ENCODE data around the gene BCAS4.
"Not testable (repeated sequence)": the region's sequence is repeated elsewhere in the genome, so short reads cannot be mapped to it uniquely, and the experiment has no call there.

BCAS4 gene

DNA sequence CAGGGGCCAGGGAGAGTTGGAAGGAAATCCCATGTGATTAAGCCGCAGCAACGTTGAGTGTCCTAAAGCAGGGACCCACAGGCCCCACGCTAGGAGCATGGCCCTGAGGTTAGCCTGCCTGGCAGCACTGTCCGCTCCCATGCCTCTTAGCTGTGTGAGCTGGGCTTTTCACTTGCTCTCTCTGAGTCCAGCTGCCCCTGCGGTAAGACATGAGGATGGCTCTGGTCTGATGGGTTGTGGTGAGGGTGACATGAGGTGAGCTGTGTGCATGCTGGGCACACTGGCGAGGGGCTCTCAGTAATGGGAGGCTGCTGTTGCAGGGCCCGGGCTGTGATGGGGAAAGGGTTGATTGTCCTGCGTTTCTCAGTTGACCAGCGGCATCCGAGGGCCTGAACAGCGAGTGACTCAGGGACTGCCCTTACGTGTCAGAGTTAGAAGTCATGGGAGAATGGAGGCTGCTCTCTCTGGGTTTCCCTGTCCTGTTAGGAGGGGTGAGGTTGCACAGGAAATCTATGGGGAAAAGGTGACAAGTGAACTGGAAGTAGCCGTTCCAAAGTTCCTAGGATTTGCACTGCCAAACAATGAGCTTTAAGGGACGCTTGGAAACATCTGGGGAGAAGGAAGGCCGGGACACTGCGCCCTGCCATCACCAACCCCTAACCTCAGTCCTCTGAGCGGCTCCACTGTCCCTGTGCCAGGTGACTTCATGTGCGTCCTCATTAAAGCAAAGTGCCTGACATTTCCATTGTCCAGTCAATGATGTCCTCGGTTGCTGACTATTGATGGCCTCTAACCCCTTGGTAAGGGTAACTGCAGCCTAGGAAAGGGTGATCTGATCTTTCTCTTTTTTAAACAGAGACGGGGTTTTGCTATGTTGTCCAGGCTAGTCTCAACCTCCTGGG is 85.0 kb downstream of the BCAS4 start:
- DNase-seq, result no peak

DNA sequence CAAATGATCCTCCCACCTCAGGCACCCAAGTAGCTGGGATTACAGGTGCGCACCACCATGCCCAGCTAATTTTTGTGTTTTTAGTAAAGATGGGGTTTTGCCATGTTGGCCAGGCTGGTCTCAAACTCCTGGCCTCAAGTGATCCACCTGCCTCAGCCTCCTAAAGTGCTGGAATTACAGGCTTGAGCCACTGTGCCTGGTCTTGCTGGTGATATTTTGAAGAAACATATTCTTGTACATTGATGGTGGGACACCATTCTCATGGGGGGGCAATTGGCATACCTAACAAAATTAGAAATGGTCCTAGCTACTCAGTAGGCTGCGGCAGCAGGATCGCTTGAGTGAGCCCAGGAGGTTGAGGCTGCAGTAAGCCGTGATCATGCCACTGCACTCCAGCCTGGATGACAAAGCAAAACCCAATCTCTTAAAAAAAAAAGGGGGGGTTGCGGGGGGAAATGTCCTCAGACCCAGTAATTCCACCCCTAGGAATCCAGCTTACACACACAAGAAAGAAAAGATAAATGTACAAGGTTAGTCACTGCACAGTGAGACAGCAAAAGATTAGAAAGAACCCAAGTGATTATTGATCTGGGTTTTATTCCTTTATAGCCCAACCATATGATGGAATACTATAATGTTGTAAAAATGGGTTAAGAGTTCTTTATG is 87.0 kb downstream of the BCAS4 start:
- DNase-seq, result not testable (repeated sequence)

DNA sequence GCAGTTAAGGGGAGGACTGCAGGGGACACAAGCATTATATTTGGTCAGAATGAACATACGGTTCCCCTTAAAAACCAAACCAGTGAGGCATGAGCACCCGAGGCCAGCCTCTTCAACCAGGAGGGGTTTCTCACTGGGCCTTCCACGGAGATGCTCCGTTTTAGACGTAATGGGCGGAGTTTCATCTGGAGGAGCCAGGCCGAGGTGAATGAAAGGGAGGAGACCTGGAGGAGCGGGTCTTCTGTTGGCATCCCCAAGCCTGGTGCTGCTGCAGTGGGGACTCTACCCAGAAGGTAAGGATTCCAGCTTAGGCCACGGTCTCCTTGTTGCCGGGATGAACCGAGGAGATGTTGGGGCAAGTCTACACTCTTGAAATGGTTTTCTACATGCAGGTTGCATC is 89.0 kb downstream of the BCAS4 start:
- no peak for DNase-seq

DNA sequence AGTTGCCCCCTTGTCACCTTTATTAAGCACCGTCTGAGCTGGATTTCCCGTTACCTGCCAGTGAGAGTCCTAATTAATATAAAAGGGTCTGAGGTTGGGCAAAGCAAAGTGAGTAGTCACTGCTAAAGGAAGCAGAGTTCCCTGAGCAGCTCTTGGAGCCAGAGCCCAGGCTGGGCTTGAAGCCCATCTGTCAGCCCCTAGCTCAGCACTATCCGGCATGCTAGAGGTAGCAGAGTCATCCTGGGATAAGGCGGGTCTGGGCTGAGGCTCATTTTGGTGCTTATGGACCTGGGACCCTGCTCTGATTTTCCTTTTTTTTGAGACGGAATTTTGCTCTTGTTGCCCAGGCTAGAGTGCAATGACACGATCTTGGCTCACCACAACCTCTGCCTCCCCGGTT is 90.2 kb downstream of the BCAS4 start:
- DNase-seq, result no peak

DNA sequence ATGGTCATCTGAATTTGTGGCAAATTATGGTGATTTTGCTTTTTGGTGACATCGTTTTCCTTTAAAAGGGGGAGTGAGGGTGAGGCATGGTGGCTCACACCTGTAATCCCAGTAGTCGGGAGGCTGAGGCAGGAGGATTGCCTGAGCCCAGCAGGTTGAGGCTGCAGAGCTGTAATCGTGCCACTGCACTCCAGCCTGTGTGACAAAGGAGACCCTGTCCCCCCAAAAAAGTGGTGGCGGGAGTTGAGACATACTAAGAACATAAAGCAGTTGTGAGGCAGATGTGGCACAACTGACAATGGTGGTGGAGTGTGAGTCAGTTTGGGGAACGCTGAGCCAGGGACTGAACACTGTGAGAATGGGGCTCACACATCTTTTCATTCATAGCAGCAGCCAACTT is 90.9 kb downstream of the BCAS4 start:
- DNase-seq, result no peak

DNA sequence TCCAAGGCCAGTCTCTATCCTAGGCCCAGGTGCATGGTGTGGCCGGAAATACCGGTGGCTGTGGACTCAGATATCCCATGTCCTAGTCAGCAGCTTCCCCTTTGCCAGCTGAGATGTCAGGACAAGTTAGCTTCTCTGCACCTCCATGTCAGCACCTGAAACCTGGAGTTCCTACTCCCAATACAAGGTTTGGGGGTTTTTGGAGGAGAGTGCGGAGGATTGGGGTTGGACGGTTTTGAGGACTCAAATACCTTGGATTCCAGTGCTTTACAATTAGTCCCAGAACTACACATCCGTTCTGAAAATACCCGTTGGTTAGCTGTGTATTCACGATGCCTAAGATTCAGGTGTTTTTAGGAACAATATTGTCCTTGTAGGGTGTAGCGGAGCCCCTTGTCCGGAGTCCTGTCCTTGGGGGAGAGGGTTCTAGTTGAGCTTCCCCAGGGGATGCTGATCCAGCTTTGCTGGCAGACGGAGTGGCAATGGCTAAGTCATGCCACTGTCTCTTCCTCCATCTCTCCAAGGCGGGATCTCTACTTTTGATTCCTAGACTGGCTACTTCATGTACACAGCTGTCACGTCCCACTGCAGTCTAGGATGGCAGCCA is 91.4 kb downstream of the BCAS4 start:
- DNase-seq, result no peak

DNA sequence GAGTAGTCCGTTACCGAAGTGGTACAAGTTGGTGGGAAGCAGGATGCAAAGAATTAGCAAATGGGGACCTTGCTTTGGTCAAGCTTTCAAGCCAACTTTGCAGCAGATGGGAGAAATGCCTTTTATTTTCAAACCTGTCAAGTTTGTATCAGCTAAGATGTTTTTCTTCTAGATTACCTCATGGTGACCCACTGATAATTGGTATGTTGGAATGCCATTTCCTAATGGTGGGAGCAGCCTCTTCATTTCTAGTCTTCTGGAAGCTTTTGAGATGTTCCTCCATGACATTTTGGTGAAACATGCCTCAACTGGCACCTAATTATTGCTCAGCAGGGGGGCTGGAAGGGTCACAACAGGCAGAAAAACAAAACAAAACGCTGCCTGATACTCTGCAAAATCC is 92.7 kb downstream of the BCAS4 start:
- DNase-seq, result no peak

DNA sequence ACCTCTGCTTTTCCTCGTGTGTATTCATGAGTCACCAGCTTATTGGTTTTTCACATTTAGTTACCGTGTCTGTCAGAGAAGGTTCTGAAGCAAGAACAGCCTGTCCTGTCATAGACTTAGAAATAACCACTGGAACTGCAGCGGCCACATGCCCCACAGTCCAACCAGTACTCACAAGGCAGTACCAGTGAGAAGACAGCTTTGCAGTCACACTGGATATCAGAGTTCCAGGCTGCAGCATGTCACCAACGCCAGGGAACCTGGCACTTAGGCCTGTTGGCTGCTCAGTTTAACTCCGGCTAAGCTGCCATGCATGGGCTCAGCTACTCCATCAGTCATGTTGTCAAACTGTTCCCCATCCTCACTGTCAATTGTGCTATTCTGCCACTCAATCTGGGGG is 96.3 kb downstream of the BCAS4 start:
- DNase-seq, result no peak

DNA sequence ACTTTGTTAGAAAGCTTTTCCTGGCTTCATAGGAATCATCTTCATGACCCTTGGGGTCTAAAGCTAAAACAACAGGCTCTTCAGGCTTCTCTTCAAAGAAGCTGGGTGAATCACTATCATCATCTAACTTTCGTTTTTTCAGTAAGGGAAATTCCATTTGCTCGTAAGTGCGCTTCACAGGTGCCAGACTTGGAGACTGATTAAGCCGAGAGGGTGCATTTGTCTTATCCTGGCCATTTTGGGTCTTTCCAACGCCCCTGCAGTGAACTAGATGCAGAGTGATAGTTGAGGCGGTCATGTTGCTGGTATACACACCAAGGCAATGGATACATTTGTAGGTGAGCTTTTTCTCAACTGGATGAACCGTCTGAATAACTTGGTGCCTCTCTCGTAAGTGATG is 97.5 kb downstream of the BCAS4 start:
- DNase-seq, result no peak

DNA sequence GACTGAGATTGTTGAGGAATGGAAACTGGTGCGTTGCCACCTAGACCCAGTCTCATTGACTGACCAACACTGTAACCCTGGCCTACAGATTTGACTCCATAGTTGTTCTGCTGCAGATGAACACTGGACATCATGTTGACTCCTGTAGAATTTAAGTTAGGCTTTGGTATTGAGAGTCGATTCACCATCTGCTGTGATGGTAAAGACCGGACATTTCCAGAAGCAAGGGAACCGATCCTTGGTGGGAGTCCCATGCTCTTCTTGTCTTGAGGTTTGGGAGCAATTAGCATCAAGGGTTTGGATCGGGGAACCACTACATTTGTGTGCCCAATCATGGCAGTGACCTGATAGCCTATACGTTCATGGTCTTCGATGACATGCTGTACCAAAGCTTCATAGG is 98.8 kb downstream of the BCAS4 start:
- DNase-seq, result no peak

DNA sequence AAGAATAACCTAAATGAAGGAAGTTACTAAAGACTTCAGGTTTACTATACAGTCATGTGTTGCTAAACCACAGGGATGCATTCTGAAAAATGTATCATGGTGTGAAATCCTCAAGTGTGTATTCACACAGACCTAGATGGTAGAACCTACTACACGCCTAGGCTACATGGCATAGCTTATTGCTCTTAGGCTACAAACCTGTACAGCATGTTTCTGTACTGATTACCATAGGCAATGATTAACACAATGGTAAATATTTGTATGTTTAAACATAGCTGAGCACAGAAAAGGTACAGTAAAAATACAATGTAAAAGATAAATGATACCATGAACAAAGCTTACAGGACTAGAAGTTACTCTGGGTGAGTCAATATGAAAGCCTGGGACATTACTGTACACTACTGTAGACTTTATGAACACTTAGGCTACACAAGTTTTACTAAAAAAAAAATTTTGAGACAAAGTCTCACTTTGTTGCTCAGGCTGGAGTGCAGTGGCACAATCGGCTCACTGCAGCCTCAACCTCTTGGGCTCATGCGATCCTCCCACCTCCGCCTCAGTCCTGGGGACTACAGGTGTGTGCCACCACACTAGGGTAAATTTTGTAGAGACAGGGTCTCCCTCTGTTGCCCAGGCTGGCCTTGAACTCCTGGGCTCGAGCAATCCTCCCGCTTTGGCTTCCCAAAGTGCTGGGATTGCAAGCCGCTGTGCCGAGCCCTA is 100.4 kb downstream of the BCAS4 start:
- no peak for DNase-seq

DNA sequence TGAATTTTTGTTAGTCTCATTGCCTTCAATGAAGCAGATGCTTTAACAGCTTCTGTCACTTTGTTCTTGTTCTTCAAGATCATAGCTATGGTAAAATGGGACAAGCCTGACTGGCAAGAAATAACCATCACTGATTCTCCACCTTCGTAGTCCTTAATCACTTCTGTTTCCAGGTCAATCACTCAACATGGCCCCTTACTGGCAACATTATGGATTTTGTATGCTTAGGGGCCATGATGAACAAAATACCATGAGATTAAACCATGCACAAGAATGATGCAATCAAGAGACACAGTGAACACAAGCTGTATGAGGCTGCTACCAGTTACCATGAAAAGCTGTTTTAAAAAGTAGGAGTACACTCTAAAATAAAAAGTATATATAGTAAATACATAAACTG is 103.6 kb downstream of the BCAS4 start:
- DNase-seq, result no peak

DNA sequence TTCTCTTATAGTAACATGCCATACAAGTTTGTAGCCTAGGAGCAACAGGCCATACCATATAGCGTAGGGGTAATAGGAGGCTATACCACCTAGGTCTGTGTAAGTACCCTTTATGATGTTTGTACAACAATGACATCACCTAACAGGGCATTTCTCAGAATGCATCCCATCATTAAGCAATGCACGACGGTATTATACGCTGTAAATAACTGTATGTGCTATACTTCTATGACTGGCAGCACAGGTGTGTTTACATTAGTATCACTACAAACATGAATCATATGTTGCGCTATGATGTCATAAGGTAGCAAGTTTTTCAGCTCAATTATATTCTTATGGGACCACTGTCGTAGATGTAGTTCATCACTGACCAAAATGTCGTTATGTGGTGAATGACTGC is 105.4 kb downstream of the BCAS4 start:
- DNase-seq, result no peak

DNA sequence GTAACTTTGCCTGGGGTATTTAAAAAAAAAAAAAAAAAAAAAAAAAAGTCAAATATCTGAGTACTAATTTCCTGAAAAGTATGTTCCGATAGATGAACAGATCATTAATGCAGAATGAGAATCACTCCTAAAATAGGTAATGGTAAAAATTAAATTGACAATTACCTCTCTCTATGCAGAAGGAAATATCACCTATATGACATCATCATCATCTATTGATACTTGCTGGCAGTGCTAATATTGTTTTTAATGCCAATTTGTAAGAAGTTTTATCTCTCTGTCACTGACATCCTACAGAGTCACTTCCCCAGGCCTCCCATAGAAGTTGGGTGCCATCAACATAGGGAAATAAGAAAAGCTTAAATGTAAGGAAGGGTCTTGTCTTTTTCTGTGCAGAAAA is 106.4 kb downstream of the BCAS4 start:
- no peak for DNase-seq

DNA sequence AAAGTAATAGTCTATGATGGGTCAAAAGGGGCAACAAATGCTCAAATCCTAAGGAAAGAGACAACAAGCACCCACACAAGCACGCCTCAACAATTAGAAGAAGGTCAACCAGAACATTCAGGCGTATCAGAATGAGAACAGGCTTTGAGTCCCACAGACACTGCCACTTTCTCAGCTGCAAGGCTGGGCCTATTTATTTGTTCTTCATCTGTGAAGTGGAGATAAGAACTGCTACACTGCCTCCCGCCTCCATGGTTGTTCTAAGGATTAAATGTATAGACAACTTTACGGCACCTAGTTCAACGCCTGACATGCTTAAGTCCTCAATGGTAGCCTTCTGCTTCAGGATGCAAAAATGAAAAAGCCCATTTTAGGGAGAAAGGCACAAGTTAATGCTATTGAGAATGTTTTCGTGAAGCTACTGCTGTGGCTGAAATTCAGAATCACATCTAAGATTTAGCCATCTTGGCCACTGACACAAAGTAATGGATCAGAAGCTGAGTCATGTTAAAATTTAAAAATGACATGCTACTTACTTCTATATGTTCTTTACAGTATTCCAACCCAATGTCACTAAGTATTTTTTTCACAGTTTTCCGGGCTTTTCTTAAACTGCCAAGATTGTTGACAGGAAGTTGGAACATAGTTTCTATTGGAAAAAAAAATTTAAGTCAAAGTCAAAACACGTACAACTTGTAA is 108.6 kb downstream of the BCAS4 start:
- DNase-seq, result no peak

DNA sequence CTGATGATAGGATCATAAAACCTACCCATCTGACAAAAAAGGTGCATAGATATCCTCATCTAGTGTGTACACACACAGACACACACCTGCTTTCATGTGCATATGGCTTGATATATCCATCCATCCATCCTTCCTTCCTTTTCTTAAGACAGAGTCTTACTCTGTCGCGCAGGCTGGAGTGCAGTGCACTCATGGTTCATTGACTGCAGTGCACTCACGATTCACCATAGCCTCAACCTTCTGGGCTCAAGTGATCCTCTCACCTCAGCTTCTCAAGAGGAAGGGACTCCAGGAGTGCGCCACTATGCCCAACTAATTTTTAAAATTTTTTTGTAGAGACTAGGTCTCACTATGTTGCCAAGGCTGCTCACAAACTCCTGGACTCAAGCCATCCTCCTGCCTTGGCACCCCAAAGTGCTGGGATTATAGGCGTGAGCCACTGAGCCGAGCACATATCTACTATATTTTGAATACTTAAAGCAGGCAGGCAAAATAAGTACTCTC is 109.3 kb downstream of the BCAS4 start:
- no peak for DNase-seq

DNA sequence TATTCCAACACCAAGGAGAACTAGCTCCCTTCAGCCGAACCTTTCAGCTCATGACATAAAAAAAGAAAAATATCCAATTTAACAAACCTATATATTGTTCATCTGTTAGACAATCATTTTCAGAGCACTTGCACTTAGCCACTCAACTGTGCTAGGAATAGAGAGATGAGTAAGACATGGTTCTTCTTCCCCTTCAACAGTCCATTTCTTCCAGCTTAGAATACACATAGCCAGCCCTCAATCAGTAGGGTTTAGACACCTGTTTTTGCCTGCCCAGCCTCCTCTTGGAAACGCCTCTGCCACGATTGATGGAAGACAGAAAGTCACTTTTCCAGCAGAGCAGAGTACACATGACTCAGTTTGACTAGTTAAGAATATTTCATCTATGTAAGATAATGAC is 114.6 kb downstream of the BCAS4 start:
- DNase-seq, result no peak

DNA sequence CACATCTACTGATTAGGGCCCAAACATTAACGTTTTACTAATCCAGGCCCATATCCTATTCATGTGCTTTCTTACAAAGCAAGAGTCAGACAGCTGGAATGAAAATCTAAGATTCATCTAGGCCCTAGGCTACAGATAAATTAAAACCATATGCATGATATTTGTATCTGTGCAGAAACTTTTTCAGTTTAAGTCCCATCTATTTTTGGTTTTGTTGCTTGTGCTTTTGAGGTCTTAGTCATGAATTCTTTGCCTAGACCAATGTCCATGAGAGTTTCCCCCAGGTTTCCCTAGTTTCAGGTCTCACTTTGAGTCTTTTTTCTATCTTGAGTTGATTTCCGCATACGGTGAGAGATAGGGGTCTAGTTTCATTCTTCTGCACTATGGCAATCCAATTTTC is 116.2 kb downstream of the BCAS4 start:
- no peak for DNase-seq

DNA sequence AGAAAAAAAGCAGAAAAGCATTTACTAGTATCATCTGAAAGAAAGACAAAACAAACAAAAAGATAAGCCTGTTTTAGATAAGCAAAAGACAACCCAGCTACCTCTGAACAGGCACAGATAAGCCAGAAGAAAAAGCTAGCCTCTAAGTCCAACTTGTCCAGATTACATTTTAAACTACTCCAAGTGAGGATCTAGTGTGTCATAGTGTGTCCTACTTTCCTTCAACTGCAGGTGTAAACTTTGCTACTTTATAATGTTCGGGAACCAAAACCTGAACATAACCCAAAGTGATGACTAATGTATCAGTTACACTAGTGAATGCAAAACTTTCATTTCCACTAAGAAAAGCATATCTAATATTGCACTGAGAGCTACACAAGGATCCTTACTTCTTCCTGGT is 116.9 kb downstream of the BCAS4 start:
- DNase-seq, result no peak

DNA sequence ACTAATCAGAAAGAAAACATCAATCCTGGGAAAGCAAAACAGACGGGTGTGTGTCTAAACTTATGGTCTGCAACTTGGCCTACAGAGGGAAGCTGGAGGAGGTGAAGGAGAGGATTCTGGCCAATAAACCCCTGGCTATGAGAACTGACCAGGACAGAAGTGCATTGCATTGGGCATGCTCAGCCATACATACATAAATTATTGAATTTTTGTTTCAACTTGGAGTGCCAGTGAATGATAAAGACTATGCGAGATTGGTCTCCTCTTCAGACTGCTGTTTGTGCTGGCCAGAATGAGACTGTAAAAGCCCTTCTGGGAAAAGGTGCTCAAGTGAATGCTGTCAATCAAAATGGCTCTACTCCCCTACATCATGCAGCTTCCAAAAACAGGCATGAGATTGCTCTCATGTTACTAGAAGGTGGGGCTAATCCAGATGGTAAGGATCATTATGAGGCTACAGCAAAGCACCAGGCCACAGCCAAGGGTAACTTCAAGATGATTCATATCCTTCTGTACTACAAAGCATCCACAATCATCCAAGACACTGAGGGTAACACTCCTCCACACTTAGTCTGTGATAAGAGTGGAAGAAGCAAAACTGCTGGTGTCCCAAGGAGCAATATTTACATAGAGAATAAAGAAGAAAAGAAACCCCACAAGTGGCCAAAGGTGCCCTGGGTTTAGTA is 119.0 kb downstream of the BCAS4 start:
- no peak for DNase-seq

DNA sequence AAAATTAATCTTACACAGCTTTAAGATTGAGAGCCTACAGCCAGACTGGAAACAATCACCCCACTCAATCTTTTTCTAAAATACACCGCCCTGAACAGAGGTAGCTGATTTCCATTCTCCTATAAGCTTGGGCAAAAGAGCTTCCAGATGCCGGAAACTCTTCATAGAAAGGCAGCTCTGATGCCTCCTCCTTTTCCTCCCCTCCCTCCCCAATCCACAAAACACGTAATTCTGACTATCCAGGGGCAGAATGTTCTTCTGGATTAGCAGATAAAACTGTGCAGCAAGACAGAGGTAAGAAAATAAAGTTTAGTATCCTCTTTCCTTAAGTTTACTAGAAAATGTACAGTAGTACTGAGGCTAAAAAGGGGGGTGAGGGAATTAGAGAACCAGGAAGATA is 120.6 kb downstream of the BCAS4 start:
- no peak for DNase-seq

DNA sequence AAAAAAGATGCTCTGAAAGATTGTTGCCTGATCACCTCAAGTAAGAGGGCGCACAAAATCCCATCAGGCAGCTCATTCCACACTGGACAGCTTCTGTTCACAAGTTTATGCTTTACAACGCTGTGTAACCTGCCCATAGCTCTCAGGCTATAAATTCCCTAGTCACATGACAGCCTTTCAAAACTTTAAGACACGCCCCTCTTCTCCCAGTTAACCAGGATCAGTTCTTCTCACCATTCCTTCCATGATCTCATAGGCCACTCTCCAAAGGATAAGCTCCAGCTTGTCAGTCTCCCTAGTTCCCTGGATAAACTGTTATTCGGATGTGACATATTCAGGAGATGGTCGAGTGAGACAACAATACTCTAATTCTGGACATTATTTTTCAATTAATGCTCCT is 121.4 kb downstream of the BCAS4 start:
- DNase-seq, result no peak
